Ishikawa (cell line): ENCODE results near the gene ADM.

Source experiments
- CEBPB ChIP-seq: IDR thresholded peaks from 2 replicates; pipeline ENCODE4 v1.6.1; 2012
- CREB1 ChIP-seq: IDR thresholded peaks from 2 replicates; pipeline ENCODE4 v1.6.1; 2012; ENCODE audit warnings: low read depth
- EP300 ChIP-seq: IDR thresholded peaks from 2 replicates; pipeline ENCODE4 v1.6.1; 2012; ENCODE audit warnings: borderline replicate concordance
- FOXM1 ChIP-seq: IDR thresholded peaks from 2 replicates; pipeline ENCODE4 v1.6.1; 2012; ENCODE audit warnings: low read depth, borderline replicate concordance
- RAD21 ChIP-seq: IDR thresholded peaks from 2 replicates; pipeline ENCODE4 v1.6.1; 2012; ENCODE audit warnings: low read depth
- TAF1 ChIP-seq: IDR thresholded peaks from 2 replicates; pipeline ENCODE4 v1.6.1; 2012; ENCODE audit warnings: low read depth, mild to moderate bottlenecking
- TCF12 ChIP-seq: IDR thresholded peaks from 2 replicates; pipeline ENCODE4 v1.6.1; 2012; ENCODE audit warnings: low read depth
- YY1 ChIP-seq: IDR thresholded peaks from 2 replicates; pipeline ENCODE4 v1.6.1; 2012; ENCODE audit warnings: low read depth
- TF ChIP-seq, protein P1 (sequence below): IDR thresholded peaks from 2 replicates; pipeline ENCODE4 v1.6.1; 2012; ENCODE audit warnings: low read depth, mild to moderate bottlenecking
- TF ChIP-seq, protein P2 (sequence below): IDR thresholded peaks from 2 replicates; pipeline ENCODE4 v1.6.1; 2012

DNA sequence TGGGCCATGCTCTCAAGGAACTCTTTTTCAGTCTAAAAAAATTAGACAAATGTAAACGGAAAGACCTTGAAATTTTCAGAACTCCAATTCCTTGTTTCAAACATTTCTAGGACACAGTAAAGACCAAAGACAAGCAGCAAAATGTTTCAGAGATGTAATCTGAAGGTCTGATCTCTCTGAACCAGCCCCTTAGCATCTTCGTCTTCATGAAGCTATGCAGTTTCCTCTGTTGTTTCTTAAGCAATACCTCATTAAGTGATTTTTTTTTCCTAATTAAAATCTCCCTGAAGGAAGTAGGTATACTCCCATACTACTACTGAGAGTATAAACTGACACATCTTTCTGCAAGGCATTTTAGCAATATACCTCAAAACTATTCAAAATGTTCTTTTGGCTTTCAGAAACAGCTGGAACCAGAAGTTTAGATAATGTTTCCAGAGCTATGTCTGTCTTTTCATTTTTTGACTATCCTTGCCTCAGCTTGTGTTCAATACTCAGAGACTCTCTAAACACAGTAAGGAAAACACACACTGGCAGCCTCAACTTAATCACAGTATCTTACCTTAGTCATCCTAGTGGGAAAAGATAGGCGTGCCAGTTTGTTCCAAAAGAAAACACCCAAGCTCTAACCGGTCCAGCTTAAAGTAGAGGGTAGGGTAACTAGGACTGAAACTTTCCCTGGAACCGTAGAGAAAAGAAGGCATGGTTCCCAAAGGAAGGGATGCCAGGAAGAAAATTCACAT is 36.0 kb upstream of the ADM start:
- TF ChIP-seq TCF12 (no peak), EP300 (no peak), YY1 (no peak), CEBPB (no peak), TAF1 (no peak), RAD21 (no peak), FOXM1 (no peak), CREB1 (no peak)
- TF ChIP-seq, protein P1, sequence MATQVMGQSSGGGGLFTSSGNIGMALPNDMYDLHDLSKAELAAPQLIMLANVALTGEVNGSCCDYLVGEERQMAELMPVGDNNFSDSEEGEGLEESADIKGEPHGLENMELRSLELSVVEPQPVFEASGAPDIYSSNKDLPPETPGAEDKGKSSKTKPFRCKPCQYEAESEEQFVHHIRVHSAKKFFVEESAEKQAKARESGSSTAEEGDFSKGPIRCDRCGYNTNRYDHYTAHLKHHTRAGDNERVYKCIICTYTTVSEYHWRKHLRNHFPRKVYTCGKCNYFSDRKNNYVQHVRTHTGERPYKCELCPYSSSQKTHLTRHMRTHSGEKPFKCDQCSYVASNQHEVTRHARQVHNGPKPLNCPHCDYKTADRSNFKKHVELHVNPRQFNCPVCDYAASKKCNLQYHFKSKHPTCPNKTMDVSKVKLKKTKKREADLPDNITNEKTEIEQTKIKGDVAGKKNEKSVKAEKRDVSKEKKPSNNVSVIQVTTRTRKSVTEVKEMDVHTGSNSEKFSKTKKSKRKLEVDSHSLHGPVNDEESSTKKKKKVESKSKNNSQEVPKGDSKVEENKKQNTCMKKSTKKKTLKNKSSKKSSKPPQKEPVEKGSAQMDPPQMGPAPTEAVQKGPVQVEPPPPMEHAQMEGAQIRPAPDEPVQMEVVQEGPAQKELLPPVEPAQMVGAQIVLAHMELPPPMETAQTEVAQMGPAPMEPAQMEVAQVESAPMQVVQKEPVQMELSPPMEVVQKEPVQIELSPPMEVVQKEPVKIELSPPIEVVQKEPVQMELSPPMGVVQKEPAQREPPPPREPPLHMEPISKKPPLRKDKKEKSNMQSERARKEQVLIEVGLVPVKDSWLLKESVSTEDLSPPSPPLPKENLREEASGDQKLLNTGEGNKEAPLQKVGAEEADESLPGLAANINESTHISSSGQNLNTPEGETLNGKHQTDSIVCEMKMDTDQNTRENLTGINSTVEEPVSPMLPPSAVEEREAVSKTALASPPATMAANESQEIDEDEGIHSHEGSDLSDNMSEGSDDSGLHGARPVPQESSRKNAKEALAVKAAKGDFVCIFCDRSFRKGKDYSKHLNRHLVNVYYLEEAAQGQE = no peak
- TF ChIP-seq, protein P2, sequence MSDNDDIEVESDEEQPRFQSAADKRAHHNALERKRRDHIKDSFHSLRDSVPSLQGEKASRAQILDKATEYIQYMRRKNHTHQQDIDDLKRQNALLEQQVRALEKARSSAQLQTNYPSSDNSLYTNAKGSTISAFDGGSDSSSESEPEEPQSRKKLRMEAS = no peak
